Stimulated activated CD4-positive, alpha-beta T cell treated with anti-CD3 and anti-CD28 coated beads, Interleukin-15, amount 100 ng/mL, for 24 hours (primary cell): ENCODE data around the gene CROCC2.

ENCODE experiments used
- DNase-seq: peaks from one replicate; pipeline ENCODE4 v3.0.0-alpha.2; 2020

CROCC2 gene

DNA sequence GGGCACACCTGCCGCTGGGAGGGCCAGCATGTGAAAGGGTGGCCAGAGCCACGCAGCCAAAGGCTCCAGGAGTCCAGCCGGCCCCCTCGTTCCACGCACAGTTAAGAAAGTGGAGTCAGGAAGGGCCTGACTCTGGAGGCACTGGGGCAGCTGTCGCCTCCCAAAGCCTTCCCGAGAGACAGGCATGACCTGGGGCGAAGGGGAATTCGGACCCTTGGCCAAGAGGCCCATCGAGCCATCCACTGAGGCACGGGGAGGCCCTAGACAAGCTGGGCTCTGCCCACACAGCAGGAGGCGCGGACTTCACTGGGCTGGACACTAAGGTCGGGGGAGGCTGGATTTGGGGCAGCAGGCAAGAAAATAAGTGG, 53.8 kb downstream of the CROCC2 start:
- no peak for DNase-seq

GRCh38 chr2:240960309-240960970, 54.3 kb downstream of the CROCC2 start:
- no peak for DNase-seq

DNA sequence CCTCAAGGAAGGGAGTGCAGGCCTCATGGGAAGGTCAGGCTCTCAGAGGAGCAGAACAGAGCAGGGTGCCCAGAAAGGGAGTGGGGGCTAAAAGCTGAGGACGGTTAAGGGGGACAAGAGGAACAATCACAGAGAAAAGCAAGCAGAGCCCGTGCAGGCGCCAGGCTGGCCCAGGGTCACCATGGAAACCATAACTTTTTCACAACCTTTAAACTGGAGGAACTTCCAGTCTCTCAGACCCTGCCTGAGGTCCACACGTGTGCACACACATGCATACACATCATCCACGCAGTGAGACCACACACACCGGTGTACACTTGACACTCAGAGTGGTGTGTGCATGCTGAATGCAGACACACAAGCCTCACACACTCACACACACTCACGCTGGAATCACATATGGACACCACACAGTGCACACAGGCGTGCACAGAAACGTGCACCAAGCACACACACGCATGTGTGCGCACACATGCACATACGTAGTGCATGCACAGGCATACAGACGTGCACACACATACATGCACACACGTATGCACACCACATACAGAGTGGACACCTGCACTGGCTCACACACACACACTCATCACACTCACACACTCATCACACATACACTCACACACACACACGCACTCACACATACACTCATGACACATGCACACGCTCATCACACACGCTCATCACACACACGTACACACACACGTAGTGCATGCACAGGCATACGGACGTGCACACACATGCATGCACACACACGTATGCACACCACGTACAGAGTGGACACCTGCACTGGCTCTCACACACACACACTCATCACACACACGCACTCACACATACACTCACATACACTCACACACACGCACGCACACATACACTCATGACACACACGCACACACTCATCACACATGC, 55.1 kb downstream of the CROCC2 start:
- no peak for DNase-seq

DNA sequence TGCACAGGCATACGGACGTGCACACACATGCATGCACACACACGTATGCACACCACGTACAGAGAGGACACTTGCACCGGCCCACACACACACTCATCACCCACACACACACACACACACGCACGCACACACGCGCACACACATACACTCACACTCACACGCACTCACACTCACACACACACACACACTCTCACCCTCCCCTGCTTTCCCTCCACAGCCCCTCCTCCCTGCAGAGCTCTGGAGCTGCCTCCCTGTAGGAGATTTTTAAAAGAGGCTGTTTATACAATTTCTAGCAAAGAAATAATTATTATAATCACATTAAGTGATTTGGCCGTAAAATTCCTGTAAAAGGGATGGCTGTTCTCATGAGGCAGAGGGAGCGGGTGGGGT, 55.8 kb downstream of the CROCC2 start:
- no peak for DNase-seq

GRCh38 chr2:240962300-240963064, 56.3 kb downstream of the CROCC2 start:
- DNase-seq = no peak

GRCh38 chr2:240963065-240963867, 57.1 kb downstream of the CROCC2 start:
- DNase-seq = no peak

DNA sequence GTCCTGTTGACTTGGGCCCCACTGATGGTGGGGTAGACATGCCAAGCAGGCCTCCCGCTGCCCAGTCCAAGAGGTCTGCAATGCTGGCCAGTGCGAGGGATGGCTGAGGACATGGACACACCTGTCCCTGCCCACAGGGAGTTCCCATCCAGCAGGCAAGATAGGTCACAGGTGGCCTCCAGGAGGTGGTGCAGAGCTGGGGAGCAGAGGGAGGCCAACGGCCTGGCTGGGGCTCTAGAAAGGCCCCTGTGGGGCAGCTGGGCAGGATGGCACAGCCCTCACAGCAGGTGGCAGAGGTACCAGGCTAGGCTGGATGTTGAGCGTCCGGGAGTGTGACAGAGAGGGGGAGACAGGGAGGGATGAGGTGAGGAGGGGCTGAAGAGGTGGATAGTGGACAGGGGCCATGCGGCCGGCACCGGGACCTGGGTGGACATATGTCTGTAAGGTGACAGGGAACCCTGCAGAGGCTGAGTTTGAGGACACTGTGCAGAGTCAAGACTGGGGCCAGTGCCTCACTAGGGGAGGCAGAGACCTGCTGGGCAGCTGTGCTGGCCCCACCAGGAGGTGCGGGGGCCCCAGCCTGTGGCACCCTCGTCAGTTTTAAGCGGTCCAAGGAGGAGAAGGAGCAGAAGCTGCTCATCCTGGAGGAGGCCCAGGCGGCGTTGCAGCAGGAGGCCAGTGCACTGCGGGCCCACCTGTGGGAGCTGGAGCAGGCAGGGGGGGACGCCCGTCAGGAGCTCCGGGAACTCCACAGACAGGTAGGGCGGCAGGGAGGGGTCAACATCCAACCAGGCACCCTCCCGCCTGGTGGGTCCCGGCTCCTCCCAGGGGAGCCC, 58.0 kb downstream of the CROCC2 start:
- DNase-seq = no peak

GRCh38 chr2:240964704-240965295, 58.7 kb downstream of the CROCC2 start:
- DNase-seq = no peak

DNA sequence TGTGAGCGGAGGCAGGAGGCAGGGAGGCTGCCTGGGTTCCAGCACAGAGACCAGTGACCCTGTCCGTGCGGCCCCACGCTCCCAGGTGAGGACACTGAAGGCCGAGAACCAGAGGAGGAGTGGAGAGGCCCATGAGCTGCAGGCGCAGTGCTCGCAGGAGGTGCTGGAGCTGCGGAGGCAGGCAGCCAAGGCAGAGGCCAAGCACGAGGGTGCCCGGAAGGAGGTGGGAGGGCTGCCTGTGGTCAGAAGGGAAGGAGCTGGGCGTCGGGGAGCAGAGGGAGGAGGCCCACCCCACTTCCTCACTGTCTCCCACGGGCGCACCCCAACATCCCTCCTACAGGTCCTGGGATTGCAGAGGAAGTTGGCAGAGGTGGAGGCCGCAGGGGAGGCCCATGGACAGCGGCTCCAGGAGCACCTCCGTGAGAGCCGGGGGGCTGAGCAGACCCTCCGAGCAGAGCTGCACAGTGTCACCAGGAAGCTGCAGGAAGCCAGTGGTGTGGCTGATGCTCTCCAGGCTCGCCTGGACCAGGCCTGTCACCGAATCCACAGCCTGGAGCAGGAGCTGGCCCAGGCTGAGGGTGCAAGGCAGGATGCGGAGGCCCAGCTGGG, 59.3 kb downstream of the CROCC2 start:
- no peak for DNase-seq

DNA sequence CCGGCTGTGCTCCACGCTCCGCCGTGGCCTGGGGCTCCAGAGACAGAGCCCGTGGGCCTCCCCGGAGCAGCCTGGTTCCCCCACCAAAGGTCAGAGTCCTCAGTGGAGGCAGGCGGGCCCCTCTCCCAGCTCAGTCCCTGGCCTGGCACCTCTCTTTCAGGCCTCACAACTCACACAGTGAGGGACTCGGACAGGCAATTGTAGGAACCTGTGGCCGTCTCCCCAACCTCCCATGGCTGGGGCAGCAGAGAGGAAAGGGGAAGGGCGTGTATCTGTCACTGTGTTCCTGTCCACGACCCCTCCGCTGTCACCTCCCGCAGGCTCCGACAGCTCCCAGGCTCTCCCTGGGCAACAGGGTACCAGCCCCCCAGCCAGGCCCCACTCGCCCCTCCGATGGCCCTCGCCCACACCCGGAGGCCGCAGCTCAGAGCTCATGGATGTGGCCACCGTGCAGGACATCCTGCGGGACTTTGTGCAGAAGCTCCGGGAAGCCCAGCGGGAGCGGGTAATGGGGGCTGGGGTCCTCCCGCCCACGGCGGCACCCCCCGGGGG, 59.8 kb downstream of the CROCC2 start:
- no peak for DNase-seq

DNA sequence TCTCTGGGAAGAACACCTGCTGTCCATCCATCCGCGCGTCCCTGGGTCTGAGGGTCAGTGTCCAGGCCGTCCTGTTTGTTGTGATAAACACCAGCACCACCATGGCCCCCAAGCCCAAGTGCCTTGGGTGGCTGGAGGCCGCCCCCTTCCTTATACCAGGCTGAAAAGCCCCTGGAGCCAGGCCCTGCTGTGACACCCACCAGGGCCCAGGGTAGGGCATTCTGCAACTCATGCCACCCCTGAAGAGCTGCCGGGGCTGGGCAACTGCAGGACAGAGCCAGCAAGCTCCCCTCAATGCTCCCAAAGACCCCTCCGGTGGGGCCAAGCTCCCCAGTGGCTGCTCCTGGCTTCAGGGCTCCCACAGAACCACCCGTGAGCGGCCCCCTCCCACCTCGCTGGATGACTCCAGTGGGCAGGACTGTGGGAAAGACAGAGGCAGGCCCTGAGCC, 60.3 kb downstream of the CROCC2 start:
- DNase-seq = no peak

GRCh38 chr2:240966906-240967680, 61.0 kb downstream of the CROCC2 start:
- no peak for DNase-seq

DNA sequence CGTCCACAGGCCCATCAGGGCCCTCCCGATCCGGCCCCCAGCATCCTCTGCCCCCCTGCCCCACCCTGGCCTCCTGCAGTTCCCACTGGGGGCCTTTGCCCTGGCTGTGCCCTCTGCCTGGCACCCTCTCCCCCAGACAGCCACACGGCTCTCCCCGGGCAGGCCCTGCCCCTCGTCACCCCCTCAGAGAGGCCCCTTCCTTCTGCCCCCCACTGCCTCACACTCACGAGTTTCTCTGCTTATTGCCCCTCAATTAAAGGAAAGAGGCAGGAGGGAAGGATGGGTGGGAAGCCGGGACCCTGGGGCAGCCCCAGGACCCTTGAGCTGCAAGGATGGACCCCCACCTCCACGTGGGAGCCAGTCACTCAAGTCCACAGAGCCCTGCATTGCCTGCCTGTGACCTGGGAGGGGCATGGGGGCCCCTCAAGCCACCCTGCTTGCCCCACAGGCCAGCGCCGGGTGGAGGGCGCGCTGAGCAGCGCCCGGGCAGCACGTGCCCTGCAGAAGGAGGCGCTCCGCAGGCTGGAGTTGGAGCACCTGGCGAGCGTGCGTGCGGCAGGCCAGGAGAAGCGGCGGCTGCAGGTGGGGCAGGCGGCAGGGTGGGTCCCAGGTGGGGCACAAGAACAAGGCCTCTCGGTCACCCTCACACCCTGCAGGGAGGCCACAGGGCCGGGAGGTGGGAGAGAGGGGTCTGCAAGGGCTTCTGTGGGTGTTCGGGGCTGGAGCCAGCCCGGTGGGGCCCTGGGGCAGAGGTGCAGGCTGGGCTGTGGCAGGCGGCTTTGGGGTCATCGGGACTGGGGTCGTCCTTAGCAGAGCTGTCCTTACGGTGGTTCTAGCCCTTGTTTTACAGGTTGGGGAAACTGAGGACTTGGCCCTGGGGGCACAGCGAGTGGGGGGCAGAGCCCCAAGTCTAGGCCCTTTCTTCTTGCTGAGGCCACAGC, 61.8 kb downstream of the CROCC2 start:
- DNase-seq = no peak

DNA sequence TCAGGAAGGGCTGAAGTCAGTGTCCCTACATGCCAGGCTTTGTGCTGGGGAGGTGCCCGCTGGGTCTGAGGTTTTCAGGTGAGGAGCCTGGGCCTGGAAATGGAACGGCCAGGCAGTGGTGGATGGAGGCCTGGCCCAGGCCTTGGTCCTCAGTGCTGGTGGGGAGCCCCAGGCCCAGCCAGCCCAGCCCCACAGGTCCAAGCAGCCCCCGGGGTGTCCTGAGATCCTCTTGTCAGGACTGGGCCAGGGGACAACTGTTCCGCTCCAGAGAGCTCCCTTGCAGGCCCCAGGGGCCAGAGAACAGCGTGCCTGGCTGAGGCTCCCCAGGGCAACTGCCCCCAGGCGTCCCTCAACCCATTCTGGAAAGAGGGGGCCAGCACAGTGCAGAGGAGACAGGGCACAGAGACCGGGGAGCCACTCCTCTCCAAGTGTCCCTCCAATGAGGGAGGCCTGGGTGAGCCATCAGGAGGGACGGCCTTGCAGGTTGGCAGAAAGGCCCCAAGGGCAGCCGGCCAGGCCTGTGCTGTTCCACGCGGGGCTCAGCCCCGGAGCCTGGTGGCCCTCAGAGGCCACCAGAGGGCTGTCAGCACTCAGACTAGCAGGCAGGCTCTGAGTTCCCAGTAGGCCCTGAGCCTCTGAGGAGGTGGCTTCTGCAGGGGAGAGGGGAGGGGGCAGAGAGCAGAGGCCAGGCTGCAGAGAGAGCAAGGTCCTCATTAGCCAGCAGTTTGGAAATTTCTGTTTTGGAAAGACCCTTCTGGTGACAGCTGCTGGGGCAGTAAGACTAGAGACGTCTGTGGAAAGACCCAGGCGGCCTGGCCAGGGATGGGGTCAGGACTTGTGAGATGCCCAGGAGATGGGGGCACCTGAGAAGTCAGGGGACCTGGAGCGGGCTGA, 62.8 kb downstream of the CROCC2 start:
- DNase-seq = no peak

GRCh38 chr2:240970104-240970503, 64.0 kb downstream of the CROCC2 start:
- DNase-seq = no peak

DNA sequence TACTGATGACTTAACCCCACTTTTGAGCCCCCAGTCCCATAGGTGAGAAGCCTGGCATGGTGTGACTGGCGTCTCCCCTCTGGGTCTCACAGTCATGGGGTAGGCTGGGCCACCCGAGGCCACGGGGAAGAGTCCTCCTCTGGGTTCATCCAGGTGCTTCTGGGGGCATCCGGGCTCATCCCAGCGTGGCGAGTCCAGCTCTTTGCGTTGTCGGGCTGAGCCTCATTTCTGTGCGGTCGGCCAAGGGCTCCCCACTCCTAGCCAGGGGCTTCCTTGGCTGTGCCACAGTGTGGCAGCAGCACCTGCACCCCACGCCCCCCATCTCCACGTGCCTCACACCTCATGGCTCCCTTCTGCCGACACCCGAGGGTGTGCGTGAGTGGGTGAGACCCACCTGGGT, 64.7 kb downstream of the CROCC2 start:
- no peak for DNase-seq

DNA sequence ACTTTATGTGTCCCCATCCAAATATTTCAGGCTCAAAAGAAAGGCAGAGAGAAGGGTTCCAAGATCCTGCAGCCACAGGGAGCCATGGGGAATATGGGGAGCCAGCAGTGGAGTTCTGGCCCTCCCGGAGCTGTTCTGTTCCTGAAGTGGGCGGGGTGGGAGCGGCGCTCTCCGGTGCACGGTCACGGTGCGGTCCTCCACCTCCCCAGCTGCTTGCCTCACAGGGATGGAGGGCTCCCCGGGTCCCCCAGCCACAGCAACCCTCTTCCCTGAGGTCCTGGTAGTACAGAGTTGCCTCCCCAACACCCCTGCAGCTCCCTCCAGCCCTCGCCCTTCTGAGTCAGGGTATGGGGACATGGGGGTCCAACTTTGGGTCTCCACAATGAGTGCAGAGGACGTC, 66.1 kb downstream of the CROCC2 start:
- no peak for DNase-seq
